Measurements from ENCODE around the gene SYNPR. TPM values are rescaled to one million over a fixed set of nuclear protein-coding genes. Genes with fewer than 3 reads are reported as not detected.

SYNPR gene
- total RNA-seq, 1 experiment from 2014 or later, result not detected

GRCh38 chr3:63429905-63430304 is 151.8 kb downstream of the SYNPR start:
- no TSS peak for BruUV-seq (replicated peaks)
- no peaks in the 10 kb centered on the region for H3K9me3 ChIP-seq
- no peaks in the 10 kb centered on the region for H3K36me3 ChIP-seq (ENCODE audit: control insufficient read depth, insufficient read depth, low read length)
- intact Hi-C loops (cut with micrococcal nuclease; ENCODE audit: unreplicated experiment), result no loop called here
- H3K9me3 Mint-ChIP-seq (ENCODE audit: unreplicated experiment), result no peaks in the 10 kb centered on the region
- ChIA-PET POLR2A (no interaction called here), CTCF (no interaction called here)
- no peak overlapping the region for H3K4me3 ChIP-seq (ENCODE audit: low read depth, low read length)
- TF ChIP-seq, protein P1, sequence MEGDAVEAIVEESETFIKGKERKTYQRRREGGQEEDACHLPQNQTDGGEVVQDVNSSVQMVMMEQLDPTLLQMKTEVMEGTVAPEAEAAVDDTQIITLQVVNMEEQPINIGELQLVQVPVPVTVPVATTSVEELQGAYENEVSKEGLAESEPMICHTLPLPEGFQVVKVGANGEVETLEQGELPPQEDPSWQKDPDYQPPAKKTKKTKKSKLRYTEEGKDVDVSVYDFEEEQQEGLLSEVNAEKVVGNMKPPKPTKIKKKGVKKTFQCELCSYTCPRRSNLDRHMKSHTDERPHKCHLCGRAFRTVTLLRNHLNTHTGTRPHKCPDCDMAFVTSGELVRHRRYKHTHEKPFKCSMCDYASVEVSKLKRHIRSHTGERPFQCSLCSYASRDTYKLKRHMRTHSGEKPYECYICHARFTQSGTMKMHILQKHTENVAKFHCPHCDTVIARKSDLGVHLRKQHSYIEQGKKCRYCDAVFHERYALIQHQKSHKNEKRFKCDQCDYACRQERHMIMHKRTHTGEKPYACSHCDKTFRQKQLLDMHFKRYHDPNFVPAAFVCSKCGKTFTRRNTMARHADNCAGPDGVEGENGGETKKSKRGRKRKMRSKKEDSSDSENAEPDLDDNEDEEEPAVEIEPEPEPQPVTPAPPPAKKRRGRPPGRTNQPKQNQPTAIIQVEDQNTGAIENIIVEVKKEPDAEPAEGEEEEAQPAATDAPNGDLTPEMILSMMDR (IDR thresholded peaks at IDR 0.05; ENCODE audit: insufficient read depth in 1 of 2, low read depth in 1 of 2, low read length in 1 of 2, severe bottlenecking in 1 of 2, unreplicated experiment in 1 of 2), result no peak
- H3K27me3 ChIP-seq (replicated peaks; ENCODE audit: control insufficient read depth, insufficient read depth, low read length), result no peaks in the 10 kb centered on the region; the same call in 1 of the 2 replicates
- no peaks in the 10 kb centered on the region for H3K36me3 Mint-ChIP-seq (ENCODE audit: insufficient read depth, unreplicated experiment)
- H3K4me1 ChIP-seq, result no peaks in the 10 kb centered on the region
- DNase-seq, result no peak
- H3K27me3 Mint-ChIP-seq (ENCODE audit: insufficient read depth, unreplicated experiment), result peaks cover 3% of the 10 kb centered on the region
- no peak overlapping the region for H3K27ac Mint-ChIP-seq (ENCODE audit: unreplicated experiment)
- no peak overlapping the region for H3K4me3 Mint-ChIP-seq (ENCODE audit: unreplicated experiment)
- no peaks in the 10 kb centered on the region for H3K4me1 Mint-ChIP-seq (ENCODE audit: low read depth, unreplicated experiment)

DNA sequence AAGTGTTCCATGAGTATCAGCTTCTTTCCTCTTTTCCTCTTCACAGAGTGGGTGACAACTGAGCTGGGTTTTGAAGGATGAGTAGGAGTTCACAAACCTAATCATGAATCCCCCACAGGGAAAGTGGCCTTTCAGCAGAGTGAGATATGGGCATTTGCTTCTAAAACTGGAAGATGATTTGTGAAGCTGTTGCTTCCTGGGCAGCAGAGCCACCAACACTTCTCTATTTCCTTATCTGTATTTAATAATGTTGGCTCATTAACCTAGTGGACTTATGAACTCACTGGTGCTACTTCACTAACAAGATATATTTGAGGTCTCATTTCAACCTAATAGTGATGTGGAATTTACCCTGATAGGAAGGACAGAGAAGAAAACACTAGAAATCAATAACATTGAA is 152.8 kb downstream of the SYNPR start:
- no TSS peak for BruUV-seq (replicated peaks)
- Histone ChIP-seq H3K4me3 (ENCODE audit: low read depth, low read length) (no peak overlapping the region), H3K4me1 (no peaks in the 10 kb centered on the region), H3K9me3 (no peaks in the 10 kb centered on the region), H3K36me3 (ENCODE audit: control insufficient read depth, insufficient read depth, low read length) (no peaks in the 10 kb centered on the region), H3K27me3 (replicated peaks; ENCODE audit: control insufficient read depth, insufficient read depth, low read length) (no peaks in the 10 kb centered on the region; the same call in 1 of the 2 replicates)
- ChIA-PET CTCF (interaction anchor here (0.6 kb wide), 1 partner anchor 529 kb away, joined by 7 read pairs; no protein-coding TSS in a partner anchor), POLR2A (no interaction called here)
- no peak overlapping the region for H3K27ac Mint-ChIP-seq (ENCODE audit: unreplicated experiment)
- TF ChIP-seq, protein P1 (IDR thresholded peaks at IDR 0.05; ENCODE audit: insufficient read depth in 1 of 2, low read depth in 1 of 2, low read length in 1 of 2, severe bottlenecking in 1 of 2, unreplicated experiment in 1 of 2), result no peak
- no peak overlapping the region for H3K4me3 Mint-ChIP-seq (ENCODE audit: unreplicated experiment)
- intact Hi-C loops (cut with micrococcal nuclease; ENCODE audit: unreplicated experiment), result no loop called here
- DNase-seq, result no peak
- no peaks in the 10 kb centered on the region for H3K4me1 Mint-ChIP-seq (ENCODE audit: low read depth, unreplicated experiment)
- no peaks in the 10 kb centered on the region for H3K9me3 Mint-ChIP-seq (ENCODE audit: unreplicated experiment)
- H3K27me3 Mint-ChIP-seq (ENCODE audit: insufficient read depth, unreplicated experiment), result peaks cover 3% of the 10 kb centered on the region
- H3K36me3 Mint-ChIP-seq (ENCODE audit: insufficient read depth, unreplicated experiment), result no peaks in the 10 kb centered on the region

- CTCF ChIA-PET, result no interaction called here
- intact Hi-C loops (cut with micrococcal nuclease; ENCODE audit: unreplicated experiment), result no loop called here
- Histone ChIP-seq H3K9me3 (no peaks in the 10 kb centered on the region), H3K4me1 (0 out of 2 replicates have a peak, but pooled peaks cover 3% of the 10 kb centered on the region), H3K36me3 (ENCODE audit: control insufficient read depth, insufficient read depth, low read length) (no peaks in the 10 kb centered on the region), H3K4me3 (ENCODE audit: low read depth, low read length) (no peak overlapping the region), H3K27me3 (replicated peaks; ENCODE audit: control insufficient read depth, insufficient read depth, low read length) (no peaks in the 10 kb centered on the region)
- H3K27me3 Mint-ChIP-seq (ENCODE audit: insufficient read depth, unreplicated experiment), result peaks cover 6% of the 10 kb centered on the region
- no TSS peak for BruUV-seq (replicated peaks)
- H3K4me3 Mint-ChIP-seq (ENCODE audit: unreplicated experiment), result no peak overlapping the region
- H3K27ac Mint-ChIP-seq (ENCODE audit: unreplicated experiment), result no peak overlapping the region
- no peaks in the 10 kb centered on the region for H3K36me3 Mint-ChIP-seq (ENCODE audit: insufficient read depth, unreplicated experiment)
- H3K9me3 Mint-ChIP-seq (ENCODE audit: unreplicated experiment), result no peaks in the 10 kb centered on the region
- TF ChIP-seq, protein P1 (IDR thresholded peaks at IDR 0.05; ENCODE audit: insufficient read depth in 1 of 2, low read depth in 1 of 2, low read length in 1 of 2, severe bottlenecking in 1 of 2, unreplicated experiment in 1 of 2), result no peak
- no peak for DNase-seq
- H3K4me1 Mint-ChIP-seq (ENCODE audit: low read depth, unreplicated experiment), result peaks cover 18% of the 10 kb centered on the region
- POLR2A ChIA-PET, result no interaction called here
Observed at GRCh38 chr3:63437858-63438257, 159.8 kb downstream of the SYNPR start.
